Activated CD4-positive, alpha-beta T cell treated with anti-CD3 and anti-CD28 coated beads, Interleukin-2, amount 10 ng/mL, durations not matched to agents 24 days and 14 days (primary cell): ENCODE results near the gene CDH22. TPM values are rescaled to one million over a fixed set of nuclear protein-coding genes. Genes with fewer than 3 reads are reported as not detected.

Source experiments
- DNase-seq: peaks from one replicate; pipeline ENCODE4 v3.0.0; 2022
- H3K27ac Mint-ChIP-seq: one replicate; pipeline ENCODE4 v1.8.0; 2022; ENCODE audit warnings: mild to moderate bottlenecking, mixed read lengths
- H3K27me3 Mint-ChIP-seq: one replicate; pipeline ENCODE4 v1.8.0; 2022; ENCODE audit warnings: mixed read lengths
- H3K36me3 Mint-ChIP-seq: one replicate; pipeline ENCODE4 v1.8.0; 2022; ENCODE audit warnings: low read depth, mild to moderate bottlenecking, mixed read lengths
- H3K4me1 Mint-ChIP-seq: one replicate; pipeline ENCODE4 v1.8.0; 2021; ENCODE audit warnings: mixed read lengths
- H3K4me3 Mint-ChIP-seq: one replicate; pipeline ENCODE4 v1.8.0; 2022; ENCODE audit warnings: mild to moderate bottlenecking, moderate library complexity, mixed read lengths
- H3K9me3 Mint-ChIP-seq: one replicate; pipeline ENCODE4 v1.8.0; 2021; ENCODE audit warnings: mixed read lengths
- intact Hi-C: fragments of 100-400 bp; cut with micrococcal nuclease; formaldehyde crosslinking; loops from one replicate; pipeline ENCODE4 v1.15.1; 2023
- total RNA-seq: library from RNA; stranded (reverse); gene quantifications from 2 replicates; pipeline ENCODE4 v1.2.3, GENCODE V29; 2022

CDH22 gene
- total RNA-seq, 1 donor from 2014 or later = not detected

DNA sequence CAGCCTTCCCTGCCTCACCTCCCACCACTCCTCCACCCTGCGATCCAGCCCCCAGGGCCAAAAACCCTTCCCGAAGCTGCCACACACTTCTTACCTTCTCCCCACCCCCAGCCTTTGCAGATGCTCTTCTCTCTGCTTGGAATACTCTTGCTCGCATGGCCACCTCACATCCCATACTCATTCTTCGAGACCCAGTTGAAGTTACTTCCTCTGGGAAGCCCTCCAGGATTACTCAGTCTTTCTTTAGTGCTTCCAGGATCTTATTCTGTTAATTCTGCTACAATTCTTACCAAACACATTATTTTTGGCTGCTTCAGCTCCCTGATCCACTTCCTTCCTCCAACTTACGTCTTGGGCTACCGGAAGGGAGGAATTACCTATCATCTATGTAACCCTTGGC lies 135.8 kb downstream of the CDH22 start:
- no peak for DNase-seq
- H3K4me3 Mint-ChIP-seq = no peak overlapping the region
- no peak overlapping the region for H3K27ac Mint-ChIP-seq
- intact Hi-C loops = no loop called here
- H3K27me3 Mint-ChIP-seq = peaks cover 41% of the 10 kb centered on the region
- no peaks in the 10 kb centered on the region for H3K36me3 Mint-ChIP-seq
- no peaks in the 10 kb centered on the region for H3K4me1 Mint-ChIP-seq
- H3K9me3 Mint-ChIP-seq = no peaks in the 10 kb centered on the region

DNA sequence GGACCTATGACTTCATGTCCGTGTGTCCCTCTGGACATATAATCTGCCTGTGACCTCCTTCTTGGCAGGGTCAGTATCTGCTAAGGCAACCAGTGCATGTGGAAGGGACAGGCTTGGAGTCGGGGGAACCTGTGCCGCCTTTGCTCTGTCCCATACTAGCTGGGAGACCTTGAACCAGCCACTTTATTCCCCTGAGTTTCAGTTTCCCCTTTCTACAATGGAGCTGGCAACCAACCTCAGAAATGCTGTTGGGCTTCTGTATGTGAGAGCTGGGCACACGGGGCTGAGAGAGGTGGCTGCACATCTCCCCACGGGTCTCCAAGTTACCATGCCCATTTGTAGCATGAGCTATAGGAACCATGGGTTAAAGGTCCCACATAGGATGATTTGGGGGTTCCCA lies 136.4 kb downstream of the CDH22 start:
- no peak for DNase-seq
- H3K4me3 Mint-ChIP-seq = no peak overlapping the region
- H3K27me3 Mint-ChIP-seq = peaks cover 41% of the 10 kb centered on the region
- H3K27ac Mint-ChIP-seq = no peak overlapping the region
- no peaks in the 10 kb centered on the region for H3K36me3 Mint-ChIP-seq
- H3K4me1 Mint-ChIP-seq = no peaks in the 10 kb centered on the region
- intact Hi-C loops = no loop called here
- H3K9me3 Mint-ChIP-seq = no peaks in the 10 kb centered on the region

DNA sequence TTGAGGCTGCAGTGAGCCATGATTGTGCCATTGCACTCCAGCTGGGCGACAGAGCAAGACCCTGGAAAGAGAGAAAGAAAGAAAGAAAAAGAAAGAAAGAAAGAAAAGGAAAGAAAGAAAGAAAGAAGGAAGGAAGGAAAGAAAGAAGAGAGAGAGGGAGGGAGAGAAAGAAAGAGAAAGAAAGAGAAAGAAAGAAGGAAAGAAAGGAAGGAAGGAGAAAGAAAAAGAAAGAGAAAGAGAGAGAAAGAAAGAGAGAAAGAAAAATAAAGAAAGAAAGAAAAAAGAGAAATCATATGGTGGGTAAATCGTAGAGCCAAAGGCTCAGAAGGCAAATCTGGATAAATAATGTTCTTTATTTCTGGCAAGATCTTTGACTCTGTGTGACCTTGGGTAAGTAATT lies 136.8 kb downstream of the CDH22 start:
- DNase-seq = no peak
- intact Hi-C loops = no loop called here
- Mint-ChIP-seq H3K36me3 (no peaks in the 10 kb centered on the region), H3K4me3 (no peak overlapping the region), H3K27me3 (peaks cover 43% of the 10 kb centered on the region), H3K27ac (no peak overlapping the region), H3K4me1 (no peaks in the 10 kb centered on the region), H3K9me3 (no peaks in the 10 kb centered on the region)

DNA sequence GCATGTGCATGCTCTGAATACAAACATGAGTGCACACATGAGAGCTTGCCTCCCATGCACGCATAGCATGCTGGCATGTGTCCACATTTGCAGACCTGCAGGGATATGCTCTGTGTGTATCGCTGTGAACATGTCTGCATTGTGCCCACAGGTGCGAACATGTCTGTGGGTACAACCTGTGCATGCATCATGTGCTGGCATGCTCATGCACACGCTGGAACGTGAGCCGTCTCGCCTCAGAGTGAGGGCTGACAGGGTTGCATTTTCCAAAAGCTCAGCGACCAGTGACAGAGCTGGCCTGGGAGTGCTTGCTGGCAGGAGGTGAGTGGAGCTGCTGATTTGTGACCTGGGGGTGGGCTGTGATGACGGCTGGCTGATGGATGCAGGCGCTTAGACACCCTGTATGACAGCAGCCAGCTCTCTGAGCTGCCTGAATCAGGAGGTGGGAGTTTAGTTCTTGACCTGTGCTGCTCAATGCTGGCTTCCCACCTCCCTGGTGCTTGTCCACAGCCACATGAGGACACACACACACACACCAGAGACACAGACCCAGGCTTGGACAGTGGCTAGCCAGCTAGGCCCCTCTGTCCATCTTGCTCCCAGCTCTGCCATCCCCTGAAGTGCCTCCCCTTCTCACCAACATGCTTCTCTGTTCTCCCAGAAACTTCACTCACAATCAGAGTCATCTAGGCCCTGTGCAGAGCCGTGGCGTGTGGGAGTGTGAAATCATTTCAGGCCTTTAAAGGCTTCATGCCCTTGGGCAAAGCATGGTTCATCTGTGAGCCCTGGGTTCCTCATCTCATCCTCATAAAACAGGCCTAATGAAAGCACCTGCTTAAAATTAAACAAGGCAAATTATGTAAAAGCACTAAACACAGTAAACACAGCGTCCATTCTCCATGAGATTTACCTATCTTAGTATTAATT lies 138.8 kb downstream of the CDH22 start:
- intact Hi-C loops = no loop called here

DNA sequence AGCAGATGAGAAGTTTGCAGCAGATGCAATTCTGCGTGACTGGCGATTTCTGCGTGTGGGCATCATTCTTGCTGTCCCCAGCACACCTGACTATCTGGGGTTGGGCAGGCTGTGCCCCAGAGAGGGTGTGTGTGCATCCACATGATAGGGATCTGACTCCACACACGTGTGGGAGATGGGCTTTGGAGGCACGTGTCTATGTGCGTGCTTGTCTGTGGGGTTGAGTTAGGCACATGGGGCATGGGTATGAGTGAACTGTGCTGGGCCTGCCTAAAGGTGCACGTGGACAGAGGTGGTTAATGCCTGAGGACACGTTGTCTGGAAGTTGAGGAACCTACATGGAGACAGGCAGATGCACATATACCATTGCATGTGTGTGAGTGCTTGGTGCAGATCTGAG lies 139.9 kb downstream of the CDH22 start:
- Mint-ChIP-seq H3K4me3 (no peak overlapping the region), H3K36me3 (no peaks in the 10 kb centered on the region)
- intact Hi-C loops = no loop called here

More for the DNA sequence above, 138.8 kb downstream of the CDH22 start:
- no peaks in the 10 kb centered on the region for H3K36me3 Mint-ChIP-seq
- no peak overlapping the region for H3K4me3 Mint-ChIP-seq
- H3K27me3 Mint-ChIP-seq = peaks cover 28% of the 10 kb centered on the region
- H3K27ac Mint-ChIP-seq = no peak overlapping the region
- no peaks in the 10 kb centered on the region for H3K4me1 Mint-ChIP-seq
- no peak for DNase-seq
- H3K9me3 Mint-ChIP-seq = no peaks in the 10 kb centered on the region

DNA sequence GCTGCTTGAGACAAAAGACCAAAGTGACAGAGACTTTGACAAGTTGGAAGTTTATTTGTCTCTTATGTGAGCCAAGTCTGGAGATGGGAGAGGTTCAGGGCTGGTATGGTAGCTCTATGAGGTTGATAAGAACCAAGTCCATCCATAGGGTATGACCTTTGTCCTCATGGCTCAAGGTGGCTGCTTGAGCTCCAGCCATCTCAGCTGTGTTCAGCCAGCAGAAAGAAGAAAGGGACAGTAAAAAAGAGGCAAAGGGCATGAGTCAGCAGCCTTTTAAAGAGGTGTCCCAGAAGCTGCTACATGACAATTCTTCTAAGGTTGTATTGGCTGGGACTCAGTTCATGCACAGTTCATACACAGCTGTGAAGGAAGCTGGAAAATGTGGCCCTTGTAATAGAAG lies 141.2 kb downstream of the CDH22 start:
- H3K27me3 Mint-ChIP-seq = peaks cover 9% of the 10 kb centered on the region

More for the DNA sequence above, 139.9 kb downstream of the CDH22 start:
- H3K27ac Mint-ChIP-seq = no peak overlapping the region
- H3K27me3 Mint-ChIP-seq = peaks cover 21% of the 10 kb centered on the region
- no peaks in the 10 kb centered on the region for H3K4me1 Mint-ChIP-seq
- H3K9me3 Mint-ChIP-seq = no peaks in the 10 kb centered on the region
- DNase-seq = no peak

DNA sequence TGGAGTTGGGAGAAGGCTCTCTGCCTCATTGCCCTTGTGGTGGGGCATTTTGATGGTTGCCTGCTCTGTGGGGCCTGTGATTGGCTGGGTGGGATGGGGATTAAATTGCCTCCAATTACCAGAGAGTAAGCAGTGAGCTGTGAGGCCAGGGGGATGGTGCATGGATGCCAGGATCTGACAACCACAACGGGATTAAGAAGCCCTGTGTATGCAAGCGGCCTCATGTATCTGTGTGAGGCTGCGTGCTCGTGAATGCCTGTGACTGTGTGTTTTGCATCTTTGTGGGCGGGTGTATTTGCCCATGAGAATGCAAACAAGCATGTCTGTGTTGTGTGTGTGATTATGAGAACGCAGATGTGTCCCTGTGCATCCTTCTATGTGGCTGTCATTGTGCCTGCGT lies 144.0 kb downstream of the CDH22 start:
- no peak overlapping the region for H3K27ac Mint-ChIP-seq
- no peaks in the 10 kb centered on the region for H3K36me3 Mint-ChIP-seq
- intact Hi-C loops = no loop called here
- H3K4me1 Mint-ChIP-seq = no peaks in the 10 kb centered on the region
- DNase-seq = no peak
- H3K9me3 Mint-ChIP-seq = no peaks in the 10 kb centered on the region
- peaks cover 4% of the 10 kb centered on the region for H3K27me3 Mint-ChIP-seq
- H3K4me3 Mint-ChIP-seq = no peak overlapping the region

More for the DNA sequence above, 141.2 kb downstream of the CDH22 start:
- intact Hi-C loops = no loop called here
- no peaks in the 10 kb centered on the region for H3K36me3 Mint-ChIP-seq
- no peaks in the 10 kb centered on the region for H3K4me1 Mint-ChIP-seq
- H3K9me3 Mint-ChIP-seq = no peaks in the 10 kb centered on the region
- no peak for DNase-seq
- no peak overlapping the region for H3K4me3 Mint-ChIP-seq
- no peak overlapping the region for H3K27ac Mint-ChIP-seq

DNA sequence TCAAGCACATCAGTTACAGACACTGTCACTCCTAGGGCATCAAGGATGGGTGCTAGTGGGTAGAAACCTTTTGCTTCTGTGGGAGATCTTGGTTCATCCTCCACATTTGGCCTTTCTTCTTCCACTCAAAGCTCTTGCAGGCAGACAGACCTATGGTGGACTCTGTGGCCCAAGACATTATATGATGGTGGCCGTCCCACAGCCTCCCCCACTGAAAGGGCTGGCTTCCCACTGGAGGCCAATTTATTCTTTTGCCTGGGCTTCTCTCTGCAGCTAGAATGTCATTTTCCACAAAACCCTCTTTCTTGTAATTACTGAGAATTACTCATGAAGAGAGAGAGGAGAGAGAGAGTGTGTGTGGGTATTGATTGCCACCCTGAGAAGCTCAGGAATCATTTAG lies 146.4 kb downstream of the CDH22 start:
- DNase-seq = no peak
- Mint-ChIP-seq H3K4me3 (no peak overlapping the region), H3K36me3 (no peaks in the 10 kb centered on the region), H3K27me3 (peaks cover 8% of the 10 kb centered on the region), H3K9me3 (no peaks in the 10 kb centered on the region), H3K4me1 (no peaks in the 10 kb centered on the region), H3K27ac (no peak overlapping the region)
- intact Hi-C loops = no loop called here

DNA sequence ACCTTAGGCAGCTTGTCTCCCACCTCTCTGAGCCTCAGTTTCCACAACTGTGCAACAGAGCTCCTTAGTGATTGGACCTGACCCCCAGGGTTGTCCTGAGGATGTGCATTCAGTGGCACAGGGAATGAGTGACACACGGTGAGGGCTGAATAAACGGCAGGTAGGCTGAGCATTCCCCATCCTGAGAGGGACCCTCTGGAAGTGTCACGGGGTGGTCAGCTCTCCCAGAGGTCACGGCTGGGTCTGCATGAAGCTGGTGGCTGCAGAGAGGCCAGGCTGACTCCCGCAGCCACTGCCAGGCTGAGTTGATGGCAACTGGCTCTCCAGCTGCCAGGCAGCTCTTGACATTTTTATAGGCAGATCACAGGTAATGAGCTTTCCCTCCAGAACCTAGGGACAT lies 147.6 kb downstream of the CDH22 start:
- H3K27me3 Mint-ChIP-seq = peaks cover 4% of the 10 kb centered on the region
- H3K9me3 Mint-ChIP-seq = no peaks in the 10 kb centered on the region
- no peaks in the 10 kb centered on the region for H3K4me1 Mint-ChIP-seq
- H3K4me3 Mint-ChIP-seq = no peak overlapping the region
- H3K27ac Mint-ChIP-seq = no peak overlapping the region
- no peaks in the 10 kb centered on the region for H3K36me3 Mint-ChIP-seq
- intact Hi-C loops = no loop called here
- DNase-seq = no peak

DNA sequence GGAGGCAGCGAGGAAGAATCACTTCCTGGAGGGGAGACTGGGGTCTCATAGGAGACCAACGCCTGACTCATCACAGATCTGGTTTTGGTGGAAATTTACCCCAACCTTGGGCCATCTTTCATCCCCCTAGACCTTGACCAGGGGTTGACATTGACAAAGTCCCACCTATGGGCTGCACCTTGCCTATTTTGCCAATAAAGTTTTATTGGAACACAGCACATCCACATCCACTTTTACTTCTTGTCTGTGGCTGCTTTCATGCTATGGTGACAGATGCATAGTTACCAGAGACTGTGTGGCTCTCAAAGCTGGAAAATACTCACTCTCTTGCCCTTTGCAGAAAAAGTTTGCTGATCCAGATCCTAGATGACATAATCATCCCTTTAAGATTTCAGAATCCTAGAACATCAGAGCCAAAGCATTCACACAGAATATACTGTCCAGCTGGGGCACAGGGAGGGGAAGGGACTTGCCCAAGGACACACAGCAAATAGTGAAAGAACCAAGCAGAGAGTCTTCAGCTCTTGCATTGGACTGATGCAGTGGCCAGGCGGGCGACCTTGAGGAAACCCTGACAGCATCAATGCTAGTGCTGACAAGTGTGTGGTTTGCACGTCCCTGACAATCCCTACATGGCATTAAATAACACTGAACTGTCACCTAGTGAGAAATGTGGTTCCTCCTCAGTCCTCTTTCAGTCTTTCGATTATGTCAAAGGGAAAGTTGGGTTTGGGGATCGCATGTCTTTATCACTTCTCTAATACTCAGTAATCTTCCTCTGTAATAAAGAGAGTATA lies 149.0 kb downstream of the CDH22 start:
- Mint-ChIP-seq H3K36me3 (no peaks in the 10 kb centered on the region), H3K27ac (no peak overlapping the region), H3K4me3 (no peak overlapping the region), H3K9me3 (no peaks in the 10 kb centered on the region), H3K27me3 (peaks cover 7% of the 10 kb centered on the region), H3K4me1 (no peaks in the 10 kb centered on the region)
- intact Hi-C loops = no loop called here
- DNase-seq = no peak

DNA sequence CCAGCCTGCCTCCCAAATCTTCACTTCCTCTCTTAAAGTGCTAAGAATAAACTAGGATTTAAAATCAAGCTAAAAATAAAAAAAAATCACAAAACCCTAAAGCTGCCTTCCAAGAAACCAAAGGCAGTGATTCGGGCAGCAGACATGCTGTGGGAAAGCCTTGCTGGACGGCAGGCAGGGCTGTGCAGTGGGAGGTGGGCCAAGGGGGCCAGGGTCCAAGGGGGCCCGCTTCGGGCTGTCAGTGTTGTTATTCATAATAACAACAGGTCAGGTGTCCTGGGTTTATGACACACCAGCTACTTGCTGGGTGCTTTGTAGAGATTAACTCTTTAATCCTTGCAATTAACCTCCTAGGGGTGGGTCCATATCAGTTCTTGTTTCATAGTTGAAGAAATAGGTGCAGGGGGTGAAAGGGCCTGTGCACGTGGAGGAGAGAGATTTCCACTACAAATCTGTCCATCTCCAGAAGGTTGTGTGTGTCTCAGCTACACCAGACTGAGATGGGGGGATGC lies 149.8 kb downstream of the CDH22 start:
- intact Hi-C loops = no loop called here
- Mint-ChIP-seq H3K9me3 (no peaks in the 10 kb centered on the region), H3K27me3 (peaks cover 7% of the 10 kb centered on the region), H3K36me3 (no peaks in the 10 kb centered on the region), H3K27ac (no peak overlapping the region), H3K4me1 (no peaks in the 10 kb centered on the region), H3K4me3 (no peak overlapping the region)
- no peak for DNase-seq

DNA sequence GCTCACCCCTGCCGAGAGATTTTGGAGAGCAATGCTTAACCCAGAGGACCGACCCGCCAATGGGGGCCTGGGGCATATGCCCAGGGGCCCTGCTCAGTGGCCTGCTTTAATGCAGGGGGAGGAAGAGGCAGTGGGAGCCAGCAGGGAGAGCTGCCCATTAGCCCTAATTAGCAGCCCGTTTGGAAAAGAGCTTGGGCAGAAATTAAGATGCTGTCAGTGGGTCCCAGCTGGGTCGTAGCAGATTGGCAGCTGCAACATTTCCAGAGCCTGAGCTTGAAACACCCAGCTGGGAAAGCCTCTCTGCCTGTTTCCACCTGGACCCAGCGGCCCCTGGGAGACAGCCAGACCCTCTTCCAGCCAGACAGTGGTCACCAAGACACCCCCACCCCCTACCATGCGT lies 150.7 kb downstream of the CDH22 start:
- no peak for DNase-seq
- no peak overlapping the region for H3K27ac Mint-ChIP-seq
- H3K4me3 Mint-ChIP-seq = no peak overlapping the region
- H3K27me3 Mint-ChIP-seq = peaks cover 7% of the 10 kb centered on the region
- intact Hi-C loops = no loop called here
- no peaks in the 10 kb centered on the region for H3K4me1 Mint-ChIP-seq
- H3K36me3 Mint-ChIP-seq = no peaks in the 10 kb centered on the region
- H3K9me3 Mint-ChIP-seq = no peaks in the 10 kb centered on the region

DNA sequence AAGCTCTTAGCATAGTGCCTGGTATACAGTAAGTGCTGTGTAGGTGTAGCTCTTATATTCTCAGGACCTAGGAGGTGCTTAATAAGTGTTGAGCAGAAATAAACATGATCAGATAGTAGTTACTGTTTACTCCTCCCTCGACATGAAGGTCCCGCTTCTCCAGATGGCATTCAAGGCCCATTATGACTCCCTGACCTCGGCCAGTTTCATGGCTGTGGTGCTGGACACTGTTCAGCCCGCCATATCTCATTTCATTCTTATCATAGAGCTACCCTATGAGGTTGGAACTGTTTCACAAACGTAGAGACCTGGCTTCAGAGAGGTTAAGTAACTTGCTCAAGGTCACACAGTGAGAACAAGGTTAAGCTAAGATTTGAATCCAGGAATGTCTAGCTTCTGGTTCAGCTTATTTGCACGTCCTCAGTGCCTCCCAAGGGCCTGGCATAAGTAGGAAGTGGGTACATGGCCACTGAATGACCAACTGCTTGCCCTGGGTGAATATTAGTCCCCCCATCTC lies 151.2 kb downstream of the CDH22 start:
- DNase-seq = no peak
- Mint-ChIP-seq H3K4me3 (no peak overlapping the region), H3K36me3 (no peaks in the 10 kb centered on the region), H3K27me3 (peaks cover 7% of the 10 kb centered on the region), H3K9me3 (no peaks in the 10 kb centered on the region), H3K4me1 (no peaks in the 10 kb centered on the region), H3K27ac (no peak overlapping the region)
- intact Hi-C loops = no loop called here

DNA sequence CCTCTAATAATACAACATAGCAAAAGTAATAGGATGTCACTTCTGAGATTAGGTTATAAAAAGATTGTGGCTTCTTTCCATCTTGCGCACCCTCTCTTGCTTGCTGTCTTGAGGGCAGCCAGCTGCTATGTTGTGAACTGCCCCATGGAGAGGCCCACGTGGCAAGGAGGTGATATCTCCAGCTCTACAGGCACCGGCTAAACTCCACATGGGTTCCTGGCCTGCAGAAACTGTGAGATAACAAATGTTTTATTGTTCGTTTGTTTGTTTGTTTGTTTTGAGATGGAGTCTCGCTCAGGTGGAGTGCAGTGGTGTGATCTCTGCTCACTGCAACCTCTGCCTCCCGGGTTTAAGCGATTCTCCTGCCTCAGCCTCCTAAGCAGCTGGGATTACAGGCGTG lies 152.2 kb downstream of the CDH22 start:
- no peak for DNase-seq
- Mint-ChIP-seq H3K27me3 (peaks cover 7% of the 10 kb centered on the region), H3K36me3 (no peaks in the 10 kb centered on the region), H3K4me3 (no peak overlapping the region), H3K4me1 (no peaks in the 10 kb centered on the region), H3K9me3 (no peaks in the 10 kb centered on the region), H3K27ac (no peak overlapping the region)
- intact Hi-C loops = no loop called here
